ENCODE results near the gene TTC28. TPM values are rescaled to one million over a fixed set of nuclear protein-coding genes. Genes with fewer than 3 reads are reported as not detected.

The TTC28 gene
- total and polyA plus RNA-seq, 12 donors, result 2.1 to 27.7 (median 20.4) TPM

DNA sequence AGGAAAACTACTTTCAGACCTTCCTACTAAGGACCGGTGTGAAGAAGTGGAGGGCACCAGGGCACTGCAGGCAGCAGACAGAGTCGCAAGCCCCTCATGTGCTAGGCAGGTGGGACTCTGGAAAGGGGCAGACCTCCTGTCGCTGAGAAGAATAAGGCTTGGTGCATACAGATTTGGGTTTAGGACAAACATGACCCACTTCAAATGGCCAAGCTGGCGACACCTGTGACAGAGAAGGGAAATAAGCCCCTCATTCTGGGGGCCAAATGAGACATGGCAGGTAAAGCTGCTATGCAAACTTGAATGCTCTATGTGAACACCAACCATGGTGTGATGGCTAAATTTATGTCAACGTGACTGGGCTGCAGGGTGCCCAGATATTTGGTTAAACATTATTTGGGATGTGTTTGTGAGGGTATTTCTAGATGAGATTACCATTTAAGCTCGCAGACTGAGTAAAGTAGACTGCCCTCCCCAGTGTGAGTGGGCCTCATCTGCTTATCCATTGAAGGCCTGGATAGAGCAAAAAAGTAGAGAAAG is 648.2 kb downstream of the TTC28 start:
- Histone ChIP-seq H3K27me3 (no peaks in the 10 kb centered on the region), H3K36me3 (peaks cover 0 to 21% (median 0%) of the 10 kb centered on the region in 9 donors), H3K9me3 (no peaks in the 10 kb centered on the region), H3K27ac (no peak overlapping the region), H3K4me1 (peaks cover 23 to 79% (median 56%) of the 10 kb centered on the region in 9 donors), H3K4me3 (no peak overlapping the region)
- TF ChIP-seq, protein P1, sequence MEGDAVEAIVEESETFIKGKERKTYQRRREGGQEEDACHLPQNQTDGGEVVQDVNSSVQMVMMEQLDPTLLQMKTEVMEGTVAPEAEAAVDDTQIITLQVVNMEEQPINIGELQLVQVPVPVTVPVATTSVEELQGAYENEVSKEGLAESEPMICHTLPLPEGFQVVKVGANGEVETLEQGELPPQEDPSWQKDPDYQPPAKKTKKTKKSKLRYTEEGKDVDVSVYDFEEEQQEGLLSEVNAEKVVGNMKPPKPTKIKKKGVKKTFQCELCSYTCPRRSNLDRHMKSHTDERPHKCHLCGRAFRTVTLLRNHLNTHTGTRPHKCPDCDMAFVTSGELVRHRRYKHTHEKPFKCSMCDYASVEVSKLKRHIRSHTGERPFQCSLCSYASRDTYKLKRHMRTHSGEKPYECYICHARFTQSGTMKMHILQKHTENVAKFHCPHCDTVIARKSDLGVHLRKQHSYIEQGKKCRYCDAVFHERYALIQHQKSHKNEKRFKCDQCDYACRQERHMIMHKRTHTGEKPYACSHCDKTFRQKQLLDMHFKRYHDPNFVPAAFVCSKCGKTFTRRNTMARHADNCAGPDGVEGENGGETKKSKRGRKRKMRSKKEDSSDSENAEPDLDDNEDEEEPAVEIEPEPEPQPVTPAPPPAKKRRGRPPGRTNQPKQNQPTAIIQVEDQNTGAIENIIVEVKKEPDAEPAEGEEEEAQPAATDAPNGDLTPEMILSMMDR (IDR thresholded peaks at IDR 0.05), result no peak
- WGBS, 2 donors, result 98% methylated on average over 6 of the region's 6 CpGs
- no peak for ATAC-seq
- no peak for DNase-seq
- intact Hi-C loops (cut with DNase I), result no loop called here

DNA sequence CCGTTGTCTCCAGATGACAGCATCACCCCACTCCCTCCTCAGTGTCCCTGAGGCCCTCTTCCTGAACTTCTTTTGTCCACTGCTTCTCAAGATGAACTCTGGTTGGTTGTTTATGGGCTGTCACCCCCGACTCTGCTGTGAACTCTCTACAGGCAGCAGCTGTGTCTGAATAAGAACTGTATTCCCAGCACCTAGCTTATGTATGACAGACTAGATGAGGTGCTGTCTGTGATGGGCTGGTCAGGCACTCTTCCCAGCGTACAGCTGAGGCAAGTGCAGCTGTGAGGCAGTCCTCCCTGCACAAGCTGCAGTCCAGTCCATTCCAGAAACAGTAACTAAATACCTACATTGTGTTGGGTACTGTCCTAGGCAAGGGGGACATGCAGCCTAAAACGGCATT is 649.2 kb downstream of the TTC28 start:
- H3K27ac ChIP-seq, result peak overlapping the region in 3 of 10 donors; percentile 68 to 79 (median 70)
- WGBS, 2 donors, result 84 to 86% methylated on average over 4 of the region's 4 CpGs

DNA sequence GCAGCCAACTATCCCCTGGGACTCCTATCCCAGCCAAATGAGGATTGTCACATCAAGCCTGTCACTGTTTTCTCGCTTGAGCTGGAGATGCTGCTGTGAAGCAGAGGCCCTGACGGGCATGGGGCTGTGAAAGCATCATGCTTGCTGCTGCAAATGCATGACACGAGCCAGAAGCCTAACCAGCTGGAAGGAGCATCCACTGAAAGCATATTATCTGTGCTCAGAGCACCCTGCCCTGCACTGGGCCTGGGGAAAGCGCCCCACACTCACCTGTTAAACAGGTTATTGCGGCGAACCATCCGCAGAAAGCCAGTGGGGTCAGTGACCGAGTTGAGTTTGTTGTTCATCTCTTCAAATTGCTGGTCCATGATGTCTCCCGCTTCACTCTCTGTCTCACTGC is 649.7 kb downstream of the TTC28 start:
- Histone ChIP-seq H3K36me3 (peaks cover 0 to 30% (median 0%) of the 10 kb centered on the region in 9 donors), H3K27me3 (no peaks in the 10 kb centered on the region), H3K4me3 (no peak overlapping the region), H3K9me3 (no peaks in the 10 kb centered on the region), H3K27ac (peak overlapping the region; percentile 17 to 79 (median 67)), H3K4me1 (peaks cover 21 to 76% (median 50%) of the 10 kb centered on the region in 9 donors)
- intact Hi-C loops (cut with DNase I), result loop anchor here in 6 of 10 donors (10.0 kb wide), 5 partner anchors 85 to 1005 kb away; no protein-coding TSS in a partner anchor
- ATAC-seq (no peak), DNase-seq (no peak)
- TF ChIP-seq, protein P1 (IDR thresholded peaks at IDR 0.05), result no peak
- WGBS, 2 donors, result 92 to 95% methylated on average over 9 of the region's 9 CpGs

More for the DNA sequence above, 649.2 kb downstream of the TTC28 start:
- DNase-seq (no peak), ATAC-seq (no peak)
- Histone ChIP-seq H3K36me3 (peaks cover 0 to 28% (median 0%) of the 10 kb centered on the region in 9 donors), H3K9me3 (no peaks in the 10 kb centered on the region), H3K27me3 (no peaks in the 10 kb centered on the region), H3K4me1 (peaks cover 23 to 76% (median 55%) of the 10 kb centered on the region in 9 donors), H3K4me3 (no peak overlapping the region)
- TF ChIP-seq, protein P1 (IDR thresholded peaks at IDR 0.05), result no peak
- intact Hi-C loops (cut with DNase I), result no loop called here

DNA sequence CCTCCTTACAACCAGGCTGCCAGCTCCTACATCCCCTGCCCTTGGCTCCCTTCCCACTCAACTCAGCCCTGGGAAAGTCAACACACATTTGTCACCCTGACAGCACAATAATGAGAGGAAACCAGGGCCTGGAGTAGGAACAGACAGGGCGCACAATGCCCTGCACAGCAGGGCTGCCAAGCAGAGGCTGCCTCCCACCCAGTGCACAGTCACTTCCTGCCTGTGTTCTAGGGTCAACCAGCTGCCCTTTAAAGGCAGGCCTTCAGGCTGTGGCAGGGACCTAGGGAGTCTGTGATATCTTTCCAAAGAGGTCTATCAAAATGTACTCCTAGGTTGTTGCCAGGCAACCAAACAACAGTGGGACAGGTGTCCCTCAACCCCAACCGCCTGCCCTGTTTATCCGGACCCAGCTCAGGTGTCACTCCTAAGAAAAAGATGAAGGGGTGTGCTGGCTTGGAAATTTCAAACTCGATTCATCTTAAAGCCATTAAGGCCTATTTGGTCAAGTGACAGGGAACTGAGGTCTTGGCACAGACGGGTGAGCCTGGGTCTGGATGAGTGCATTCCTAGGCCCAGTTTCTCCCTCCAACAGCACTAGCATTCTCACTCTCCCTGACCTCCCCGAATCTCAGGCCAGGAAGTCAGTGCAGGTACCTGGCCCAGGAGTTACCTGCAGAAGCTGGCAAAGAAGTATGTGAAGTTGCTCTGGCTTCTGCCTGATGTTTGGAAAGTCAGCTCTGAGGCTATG is 650.3 kb downstream of the TTC28 start:
- H3K27me3 ChIP-seq, result no peaks in the 10 kb centered on the region
- no peak overlapping the region for H3K4me3 ChIP-seq
- H3K27ac ChIP-seq, result peak overlapping the region; percentile 17 to 79 (median 67)
- no peaks in the 10 kb centered on the region for H3K9me3 ChIP-seq
- H3K4me1 ChIP-seq, result peaks cover 23 to 76% (median 50%) of the 10 kb centered on the region in 9 donors
- TF ChIP-seq, protein P1 (IDR thresholded peaks at IDR 0.05), result no peak
- DNase-seq (peak; percentile 49 to 70), ATAC-seq (peak; percentile 52 to 89 (median 79))
- H3K36me3 ChIP-seq, result peaks cover 0 to 30% (median 0%) of the 10 kb centered on the region in 9 donors
- intact Hi-C loops (cut with DNase I), result loop anchor here in 6 of 10 donors (10.0 kb wide), 5 partner anchors 85 to 1005 kb away; no protein-coding TSS in a partner anchor
- 55 to 56% methylated on average over 6 of the region's 6 CpGs for WGBS, 2 donors
